Osteoblast (primary cell): ENCODE results near the gene ANTXR1. TPM values are rescaled to one million over a fixed set of nuclear protein-coding genes. Genes with fewer than 3 reads are reported as not detected.

Experiments used
- DNase-seq: peaks from one replicate; pipeline ENCODE4 v3.0.0; 2011; ENCODE audit warnings: low spot score, mixed read lengths; ENCODE audit not compliant: insufficient read length; ENCODE audit errors: missing footprints
- H2AFZ ChIP-seq: 2 replicates; pipeline ENCODE4 v1.6.0; 2011; ENCODE audit warnings: mild to moderate bottlenecking, low read length
- H3K27ac ChIP-seq: 2 replicates; pipeline ENCODE4 v1.5.1; 2011; ENCODE audit warnings: mild to moderate bottlenecking, low read depth, low read length, moderate library complexity
- H3K27me3 ChIP-seq: 2 replicates; pipeline ENCODE4 v1.6.0; 2012; ENCODE audit warnings: mild to moderate bottlenecking, control low read depth, inconsistent platforms, low read length, moderate library complexity; ENCODE audit not compliant: insufficient read depth
- H3K36me3 ChIP-seq: 2 replicates; pipeline ENCODE4 v1.5.1; 2011; ENCODE audit warnings: mild to moderate bottlenecking, low read length, control low read depth, moderate library complexity; ENCODE audit not compliant: insufficient read depth
- H3K4me1 ChIP-seq: 2 replicates; pipeline ENCODE4 v1.5.1; 2011; ENCODE audit warnings: mild to moderate bottlenecking, low read length, control low read depth, moderate library complexity; ENCODE audit not compliant: insufficient read depth
- H3K4me2 ChIP-seq: 2 replicates; pipeline ENCODE4 v1.6.0; 2011; ENCODE audit warnings: mild to moderate bottlenecking, low read length; ENCODE audit not compliant: insufficient read depth
- H3K4me3 ChIP-seq: fragments of 200-600 bp; sonication (generic); 3 replicates; pipeline ENCODE4 v1.5.1; 2012; ENCODE audit warnings: mild to moderate bottlenecking, low read length, inconsistent platforms; ENCODE audit not compliant: insufficient read depth
- H3K79me2 ChIP-seq: 2 replicates; pipeline ENCODE4 v1.6.0; 2012; ENCODE audit warnings: mild to moderate bottlenecking, low read length, control low read depth, inconsistent platforms; ENCODE audit not compliant: insufficient read depth
- H3K9me3 ChIP-seq: 2 replicates; pipeline ENCODE4 v1.5.1; 2011; ENCODE audit warnings: low read depth, low read length, control low read depth
- H4K20me1 ChIP-seq: 2 replicates; pipeline ENCODE4 v1.6.0; 2012; ENCODE audit warnings: mild to moderate bottlenecking, low read length, control low read depth; ENCODE audit not compliant: insufficient read depth
- CTCF ChIP-seq: IDR thresholded peaks from 2 replicates; pipeline ENCODE4 v1.5.1; 2011; ENCODE audit warnings: mild to moderate bottlenecking, low read depth, low read length, moderate library complexity; ENCODE audit errors: extremely low read depth
- total RNA-seq: library from RNA; depleted of rRNA; stranded (reverse); fragments of >200 nt; gene quantifications from 2 replicates; pipeline ENCODE4 v1.2.3, GENCODE V29; 2012

The ANTXR1 gene
- total RNA-seq, 1 donor = 123 TPM

- Histone ChIP-seq H3K4me2 (no peak overlapping the region), H3K79me2 (peaks cover 93% of the 10 kb centered on the region), H3K36me3 (peaks cover 29% of the 10 kb centered on the region), H4K20me1 (peaks cover 53% of the 10 kb centered on the region), H3K4me3 (no peak overlapping the region), H3K9me3 (no peaks in the 10 kb centered on the region), H3K27me3 (no peaks in the 10 kb centered on the region), H2AFZ (no peak overlapping the region), H3K27ac (peak overlapping the region; percentile 70), H3K4me1 (peaks cover 26% of the 10 kb centered on the region)
- TF ChIP-seq CTCF = no peak
- no peak for DNase-seq
These were observed 23.9 kb downstream of the ANTXR1 start for GRCh38 chr2:69036926-69037325.

- Histone ChIP-seq H2AFZ (no peak overlapping the region), H3K4me1 (peaks cover 11% of the 10 kb centered on the region), H3K4me2 (no peak overlapping the region), H4K20me1 (peaks cover 47% of the 10 kb centered on the region), H3K36me3 (peaks cover 69% of the 10 kb centered on the region), H3K9me3 (no peaks in the 10 kb centered on the region), H3K27me3 (no peaks in the 10 kb centered on the region), H3K79me2 (peaks cover 65% of the 10 kb centered on the region), H3K27ac (no peak overlapping the region), H3K4me3 (no peak overlapping the region)
- TF ChIP-seq CTCF = no peak
- no peak for DNase-seq
These were observed 28.2 kb downstream of the ANTXR1 start for GRCh38 chr2:69041214-69041613.

GRCh38 chr2:69043736-69044400 is 30.9 kb downstream of the ANTXR1 start:
- H3K4me1 ChIP-seq = peaks cover 12% of the 10 kb centered on the region

GRCh38 chr2:69046221-69046662 is 33.3 kb downstream of the ANTXR1 start:
- no peaks in the 10 kb centered on the region for H3K9me3 ChIP-seq
- no peak for DNase-seq
- H2AFZ ChIP-seq = no peak overlapping the region
- H3K4me1 ChIP-seq = peaks cover 12% of the 10 kb centered on the region
- H3K4me3 ChIP-seq = no peak overlapping the region
- no peak overlapping the region for H3K4me2 ChIP-seq
- peaks cover 55% of the 10 kb centered on the region for H3K36me3 ChIP-seq
- H4K20me1 ChIP-seq = peaks cover 35% of the 10 kb centered on the region
- H3K27ac ChIP-seq = peak overlapping the region; percentile 56
- no peak for TF ChIP-seq CTCF
- no peaks in the 10 kb centered on the region for H3K27me3 ChIP-seq
- H3K79me2 ChIP-seq = peaks cover 53% of the 10 kb centered on the region

More at GRCh38 chr2:69043736-69044400, 30.9 kb downstream of the ANTXR1 start:
- H3K27me3 ChIP-seq = no peaks in the 10 kb centered on the region
- no peak for DNase-seq
- no peak overlapping the region for H3K27ac ChIP-seq
- no peak for TF ChIP-seq CTCF
- H3K4me3 ChIP-seq = no peak overlapping the region
- H3K79me2 ChIP-seq = peaks cover 59% of the 10 kb centered on the region
- no peaks in the 10 kb centered on the region for H3K9me3 ChIP-seq
- H4K20me1 ChIP-seq = peaks cover 49% of the 10 kb centered on the region
- H3K4me2 ChIP-seq = no peak overlapping the region
- no peak overlapping the region for H2AFZ ChIP-seq
- peaks cover 72% of the 10 kb centered on the region for H3K36me3 ChIP-seq
